Middle frontal gyrus (tissue), 1 donor: ENCODE data around the gene TMEM31.
"Not testable (repeated sequence)": the region's sequence is repeated elsewhere in the genome, so short reads cannot be mapped to it uniquely, and the experiment has no call there.

Experiments
- DNase-seq: peaks from one replicate; pipeline ENCODE4 v3.0.0-alpha.2; 2015; ENCODE audit warnings: low spot score; ENCODE audit errors: extremely low spot score

Gene TMEM31

DNA sequence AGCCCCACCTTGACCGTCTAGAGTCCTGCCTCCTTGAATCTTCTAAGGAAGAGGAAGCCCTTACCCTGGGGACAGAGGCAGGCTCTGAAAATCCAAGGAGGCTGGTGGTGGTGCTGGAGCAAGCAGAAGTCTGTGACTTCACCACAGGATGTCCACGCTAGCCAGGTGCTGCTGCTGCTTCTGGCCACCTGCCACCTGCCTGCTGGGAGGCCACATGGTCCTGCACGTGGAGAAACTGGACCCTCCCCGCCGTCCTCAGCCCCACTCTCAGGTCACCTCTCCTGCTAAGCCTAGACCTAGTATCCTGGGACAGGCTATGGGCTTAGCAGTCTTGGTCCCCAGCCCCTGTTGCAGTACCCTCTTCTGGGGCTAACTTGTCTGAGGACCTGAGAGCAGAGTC, 15.8 kb downstream of the TMEM31 start:
- DNase-seq: no peak

DNA sequence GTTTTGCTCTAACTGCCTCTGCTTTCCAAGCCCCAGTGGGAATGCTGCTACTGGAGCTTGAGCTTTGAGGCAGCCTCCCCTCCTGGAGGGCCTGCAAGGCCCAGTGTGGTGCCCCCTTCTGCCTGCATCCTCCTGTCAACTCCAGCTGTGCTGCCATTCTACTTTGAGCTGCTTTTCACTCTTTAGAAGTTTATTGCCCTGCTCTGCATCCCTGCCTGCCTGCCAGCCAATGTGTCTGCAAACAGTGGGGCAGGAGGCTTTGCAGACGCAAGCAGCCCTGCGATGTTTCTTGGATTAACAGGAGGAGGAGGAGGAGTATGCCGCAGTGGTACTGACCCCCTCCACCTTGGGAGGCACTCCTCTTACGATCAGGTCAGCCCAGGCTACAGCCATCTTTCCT, 16.4 kb downstream of the TMEM31 start:
- DNase-seq: no peak

DNA sequence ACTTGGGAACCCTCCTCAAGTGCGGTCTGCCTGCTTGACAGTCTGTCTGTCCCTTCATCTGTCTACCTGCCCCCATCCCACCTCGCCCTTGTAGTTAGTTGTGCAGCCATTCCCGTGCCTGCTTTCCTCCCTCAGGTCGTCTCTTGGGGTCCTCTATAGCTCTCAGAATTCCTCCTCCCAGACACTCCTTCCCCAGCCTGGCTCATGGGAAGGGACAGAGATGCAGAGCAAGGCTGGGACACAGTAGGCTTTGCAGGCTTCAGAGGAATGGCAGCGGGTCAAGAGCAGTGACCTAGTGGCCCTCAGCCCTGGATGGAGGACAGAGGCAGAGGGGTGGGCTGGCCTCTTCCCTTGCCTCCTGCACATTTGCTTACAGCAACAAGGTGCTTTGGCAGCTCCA, 18.3 kb downstream of the TMEM31 start:
- no peak for DNase-seq

DNA sequence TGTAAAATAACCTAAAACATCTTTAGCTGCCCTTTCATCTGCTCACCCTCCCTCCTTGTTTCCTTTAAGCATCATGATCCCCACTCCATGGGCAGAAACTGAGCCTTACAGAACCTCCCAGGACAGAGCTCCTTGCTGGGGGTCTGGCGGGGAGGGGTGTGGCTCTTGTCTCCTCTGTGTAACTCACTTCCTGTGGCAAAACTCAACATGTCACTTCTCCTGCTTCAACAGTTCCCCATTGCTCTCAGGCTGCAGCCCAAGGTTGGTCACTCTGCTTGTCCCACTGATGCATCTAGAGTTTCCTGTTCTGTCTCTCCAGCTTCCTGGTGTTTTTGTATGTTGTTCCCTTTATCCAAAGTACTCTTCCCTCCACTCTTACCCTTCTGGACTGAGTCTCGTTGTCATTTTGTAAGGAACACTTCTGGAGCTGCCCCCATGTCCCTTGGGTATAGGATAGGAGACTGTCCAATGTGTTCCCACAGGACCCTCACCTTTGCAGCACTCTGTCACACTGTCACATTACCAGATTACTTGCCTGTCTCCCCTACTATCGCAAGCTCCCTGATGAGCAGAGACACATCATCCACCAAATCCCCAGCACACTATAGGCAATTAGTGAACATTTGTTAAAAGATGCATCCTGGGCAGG, 19.6 kb downstream of the TMEM31 start:
- DNase-seq: no peak

DNA sequence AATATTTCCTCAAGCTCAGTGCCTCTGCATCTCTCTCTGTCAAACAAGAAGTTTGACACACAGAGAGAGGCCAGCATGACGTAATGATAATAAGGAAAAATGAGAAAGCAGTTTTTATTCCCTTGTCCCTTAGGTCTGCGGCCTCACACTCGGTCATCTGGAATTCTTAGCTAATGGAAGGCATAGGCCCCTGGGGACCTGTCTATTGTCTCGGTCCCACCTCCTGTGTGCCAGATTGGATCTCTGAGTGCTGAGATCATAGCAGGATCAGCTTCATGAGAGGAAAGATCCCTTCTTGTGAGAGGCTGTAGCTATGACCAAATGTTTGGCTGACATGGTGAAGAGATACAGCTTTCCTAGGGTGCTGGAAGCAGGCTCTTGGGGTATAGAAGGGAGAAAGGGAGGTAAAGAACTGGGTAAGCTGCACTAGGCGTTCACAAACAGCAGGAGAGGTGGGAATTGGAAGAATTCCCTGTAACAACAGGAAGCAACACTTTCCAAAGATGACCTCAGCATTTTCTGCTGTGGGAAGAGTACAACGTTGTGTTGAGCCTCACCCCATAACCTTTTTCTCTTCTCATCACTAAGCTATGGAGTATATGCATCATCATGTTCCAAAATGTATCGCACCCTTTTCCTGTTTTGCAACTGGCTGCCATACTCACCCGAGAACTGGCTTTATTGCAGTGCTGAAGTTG, 20.2 kb downstream of the TMEM31 start:
- DNase-seq: no peak

DNA sequence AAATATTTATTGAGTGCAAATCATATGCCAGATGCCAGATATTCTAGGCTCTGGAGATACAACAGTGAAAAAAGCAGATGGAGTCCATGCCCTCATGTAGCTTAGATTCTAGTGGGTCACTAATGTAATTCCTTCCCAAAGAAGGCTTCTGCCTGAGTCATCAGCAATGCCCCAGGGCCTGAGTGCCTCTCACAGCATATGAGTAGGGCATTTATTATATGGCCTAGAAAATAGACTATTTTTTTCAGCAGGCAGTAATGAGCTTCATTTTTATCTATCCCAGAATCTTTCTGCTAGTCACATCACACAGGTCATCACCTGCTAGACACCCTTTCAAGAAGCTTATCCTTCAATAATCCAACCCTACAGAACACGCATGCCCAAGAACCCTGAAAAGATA, 22.3 kb downstream of the TMEM31 start:
- DNase-seq: no peak

DNA sequence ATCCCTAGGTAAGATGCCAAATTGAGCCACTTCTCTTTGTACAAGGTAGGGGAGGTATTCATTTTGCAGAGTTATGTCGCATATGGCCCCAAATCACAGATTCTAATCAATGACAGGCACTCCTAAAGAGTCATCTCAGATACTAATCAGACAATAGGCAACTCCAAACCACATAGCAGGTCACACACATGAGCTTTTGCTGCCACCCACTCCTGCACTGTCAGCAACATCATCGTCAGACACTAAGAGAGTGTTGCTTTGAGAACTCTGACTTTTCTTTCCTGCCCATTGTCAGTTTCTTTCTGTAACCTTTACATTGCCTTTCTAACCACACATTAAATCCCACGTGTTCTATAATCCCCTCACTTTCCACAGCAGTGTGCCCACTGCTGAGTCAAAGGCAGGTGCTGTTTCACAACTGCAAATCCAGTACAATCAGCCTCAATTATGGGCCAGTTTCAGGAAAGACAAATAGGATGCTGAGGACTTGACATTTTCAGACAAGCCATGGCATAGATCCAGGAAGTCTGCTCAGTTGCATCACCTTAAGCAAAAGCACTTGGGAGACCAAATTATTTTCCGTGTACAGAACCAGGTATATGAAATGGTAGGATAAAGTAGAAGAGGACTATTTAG, 23.5 kb downstream of the TMEM31 start:
- DNase-seq: no peak

DNA sequence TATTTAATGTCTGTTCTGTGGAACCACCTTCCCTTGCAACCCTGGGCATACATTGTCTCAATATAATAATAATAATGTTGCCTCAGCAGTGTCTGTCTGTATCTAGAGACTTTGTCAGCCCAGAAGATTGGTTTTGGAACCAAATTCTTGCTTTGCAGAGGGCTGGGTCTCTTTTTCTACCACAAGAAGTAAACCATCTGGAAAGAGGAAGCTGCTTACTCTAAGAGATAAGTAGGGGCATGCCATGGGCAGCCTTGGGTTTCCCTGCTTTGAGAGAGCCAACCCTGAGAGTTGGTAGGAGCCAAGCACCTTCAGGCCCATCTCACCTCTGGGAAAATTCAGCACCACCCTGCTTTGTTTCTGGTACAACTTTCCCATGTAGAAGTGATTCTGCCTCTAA, 27.0 kb downstream of the TMEM31 start:
- no peak for DNase-seq

DNA sequence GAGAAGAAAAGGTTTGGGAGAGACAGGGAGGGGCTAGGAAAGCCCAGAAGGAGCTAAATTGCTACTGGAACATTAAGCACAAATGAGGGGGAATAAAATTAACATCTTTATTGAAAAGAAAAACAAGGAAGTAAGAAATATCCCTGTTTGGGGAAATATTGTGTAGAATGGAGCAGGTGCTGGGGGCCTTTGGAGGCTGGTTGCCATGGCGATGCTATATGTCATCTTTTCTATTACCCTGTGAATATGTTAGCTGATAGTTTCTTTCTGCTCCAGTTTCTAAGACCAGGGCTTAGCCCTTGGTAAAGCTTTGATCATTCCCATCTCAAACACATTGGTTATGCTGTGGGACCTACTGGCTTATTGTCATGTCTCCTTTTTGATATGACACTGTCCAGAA, 28.7 kb downstream of the TMEM31 start:
- DNase-seq: no peak

DNA sequence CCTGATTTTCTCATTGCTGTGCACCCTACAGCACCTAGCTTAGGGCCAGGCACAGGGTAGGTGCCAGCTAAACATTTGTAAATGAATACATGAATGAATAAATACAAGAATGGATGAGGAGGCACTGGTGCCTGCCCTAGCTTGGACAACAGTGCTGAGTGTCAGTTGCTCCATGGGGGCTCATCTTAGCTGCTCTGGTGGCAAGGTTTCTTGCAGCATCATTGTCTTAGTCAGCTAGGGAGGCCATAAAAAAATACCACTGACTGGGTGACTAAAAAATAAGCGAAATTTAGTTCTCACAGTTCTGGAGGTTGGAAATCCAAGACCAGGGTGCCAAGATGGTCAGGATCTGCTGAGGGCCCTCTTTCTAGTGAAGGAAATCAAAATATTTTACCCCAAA, 31.2 kb downstream of the TMEM31 start:
- no peak for DNase-seq

DNA sequence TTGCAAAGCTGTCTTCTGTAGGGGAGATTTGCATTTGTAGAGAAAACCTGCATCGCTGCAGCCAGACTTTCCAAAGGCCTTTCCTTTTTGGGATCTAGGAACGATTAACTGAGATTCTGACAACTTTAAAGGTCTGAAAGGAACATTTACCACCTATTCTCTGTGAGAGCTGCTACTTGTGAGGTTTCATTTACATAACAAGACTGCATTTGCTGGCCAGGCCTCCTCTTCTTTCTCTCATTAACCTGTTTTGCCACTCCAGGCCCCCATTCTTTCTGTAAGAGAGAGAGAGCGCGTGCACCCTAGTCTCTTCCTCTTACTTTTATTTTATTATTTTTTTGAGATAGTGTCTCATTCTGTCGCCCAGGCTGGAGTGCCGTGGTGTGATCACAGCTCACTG, 31.6 kb downstream of the TMEM31 start:
- no peak for DNase-seq

DNA sequence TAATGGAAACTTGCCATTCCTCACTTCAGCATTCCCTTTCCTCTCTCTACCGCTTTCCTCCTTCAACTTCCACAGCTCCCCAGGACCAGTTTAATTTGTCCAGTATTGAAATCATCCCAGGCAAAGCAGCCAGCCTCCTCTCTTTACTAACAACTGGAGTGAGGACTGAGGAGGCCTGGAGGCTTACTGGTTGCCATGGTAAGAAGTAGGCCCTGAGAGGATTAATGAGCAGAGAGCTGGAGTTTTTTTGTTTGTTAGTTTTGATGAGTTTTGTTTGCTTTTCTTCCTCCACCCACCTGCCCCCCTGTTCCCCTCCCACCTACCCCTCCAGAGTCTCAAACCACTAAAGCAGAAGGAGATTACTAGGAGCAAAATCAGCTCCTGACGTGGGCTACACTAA, 36.5 kb downstream of the TMEM31 start:
- DNase-seq: no peak

DNA sequence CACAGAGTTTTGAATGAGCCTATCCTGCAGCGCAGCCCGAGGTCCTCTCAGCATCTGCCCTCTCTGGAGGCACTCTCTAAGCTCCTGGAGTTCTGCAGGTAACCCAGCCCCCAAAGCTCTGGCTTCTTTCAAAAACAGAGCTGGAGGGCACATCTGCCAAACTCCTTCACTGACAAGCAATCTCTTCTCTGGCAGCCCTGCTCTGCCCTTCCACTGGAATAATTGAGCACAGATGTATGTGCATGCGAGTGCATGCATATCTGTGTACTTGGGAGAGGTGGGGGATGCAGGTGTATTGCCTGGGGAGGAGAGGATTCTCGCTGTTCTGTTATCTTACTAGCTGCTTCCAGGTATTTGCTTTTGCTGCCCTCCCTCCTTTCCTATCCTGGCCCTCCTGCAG, 43.7 kb downstream of the TMEM31 start:
- DNase-seq: no peak

DNA sequence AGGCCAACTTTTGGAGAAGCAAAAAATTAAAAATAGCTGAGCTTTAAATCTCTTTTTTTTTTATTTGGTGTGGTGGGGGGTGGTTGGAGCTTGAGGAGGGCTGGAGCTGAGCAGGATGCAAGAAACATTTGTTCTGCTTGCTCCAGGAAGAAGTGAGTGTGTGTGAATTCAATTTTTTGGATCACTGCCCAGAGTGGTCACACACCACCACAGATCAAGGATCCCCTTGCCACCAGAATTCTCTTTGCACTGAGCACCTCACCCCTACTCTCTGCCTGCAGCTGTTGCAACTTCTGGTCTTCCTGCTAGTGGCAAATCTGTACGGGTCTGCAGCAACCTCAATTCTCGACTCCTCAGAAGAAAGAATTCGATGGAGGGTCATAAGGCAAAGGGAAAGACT, 46.0 kb downstream of the TMEM31 start:
- DNase-seq: no peak

DNA sequence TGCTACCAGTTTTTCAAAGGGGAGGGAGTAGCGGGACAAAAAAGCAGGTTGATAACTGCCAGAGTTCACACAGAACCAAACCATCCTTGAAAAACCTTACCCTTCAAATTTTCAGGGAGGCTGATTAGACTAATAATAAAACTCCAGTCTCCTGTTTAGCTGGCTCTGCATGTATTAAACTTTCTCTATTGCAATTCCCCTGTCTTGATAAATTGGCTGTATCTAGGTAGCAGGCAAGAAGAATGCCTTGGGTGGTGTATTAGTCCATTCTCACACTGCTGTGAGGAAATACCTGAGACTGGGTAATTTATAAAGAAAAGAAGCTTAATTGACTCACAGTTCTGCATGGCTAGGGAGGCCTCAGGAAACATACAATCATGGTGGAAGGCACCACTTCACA, 47.8 kb downstream of the TMEM31 start:
- DNase-seq: no peak

DNA sequence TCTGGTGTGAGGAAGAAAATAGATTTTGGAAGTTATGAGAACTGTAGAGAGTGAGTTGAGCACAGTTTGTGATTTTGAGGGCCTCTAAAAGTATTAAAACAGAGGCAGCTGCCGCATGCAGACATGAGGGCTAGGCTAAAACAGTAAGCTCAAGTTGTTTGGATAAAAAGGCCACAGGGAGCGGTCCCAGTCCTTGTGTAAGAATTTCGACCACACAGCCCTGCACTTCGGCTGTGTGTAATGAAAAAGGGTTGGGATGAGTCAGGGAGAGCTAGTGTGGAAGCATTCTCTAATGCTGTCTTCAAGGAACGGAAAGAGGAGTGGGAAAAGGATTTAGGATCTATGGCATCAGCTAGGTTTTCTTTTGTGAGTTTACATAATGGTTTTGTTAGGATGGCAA, 52.8 kb downstream of the TMEM31 start:
- not testable (repeated sequence) for DNase-seq
